Measurements from ENCODE around the gene CD300A.

- TF ChIP-seq POLR2A (IDR thresholded peaks at IDR 0.05) (no peak), CTCF (IDR thresholded peaks at IDR 0.05 in 8 of 11, conservative IDR thresholded peaks at IDR 0.05 in 3 of 11) (no peak), POLR2AphosphoS5 (IDR thresholded peaks at IDR 0.05) (no peak)
These were observed 36.4 kb downstream of the CD300A start for GRCh38 chr17:74502861-74503260.

All from spleen (tissue), 7 donors.